Measurements from ENCODE around the gene HTR1D. TPM values are rescaled to one million over a fixed set of nuclear protein-coding genes. Genes with fewer than 3 reads are reported as not detected.

The HTR1D gene
- total RNA-seq, 1 experiment from 2014 or later: 3.5 TPM

- TF ChIP-seq JUND (IDR thresholded peaks at IDR 0.05) (no peak), TCF7L2 (IDR thresholded peaks at IDR 0.05; ENCODE audit: borderline replicate concordance, extremely low read depth, insufficient read depth, insufficient read length) (no peak)
- no peaks in the 10 kb centered on the region for H3K9me3 ChIP-seq (ENCODE audit: control insufficient read depth in 1 of 2, insufficient read depth in 1 of 2, low read depth in 1 of 2, low read length in 2 of 2)
- ChIA-PET CTCF (no interaction called here), POLR2A (no interaction called here), RAD21 (ENCODE audit: low non-redundant PET in 1 of 2, low total read pairs in 2 of 2, uncharacterized antibody in 2 of 2, unreplicated experiment in 2 of 2) (no interaction called here)
- BruUV-seq (replicated peaks): no TSS peak
- no peaks in the 10 kb centered on the region for H3K9me2 ChIP-seq (ENCODE audit: insufficient read depth)
- no peaks in the 10 kb centered on the region for H4K20me1 ChIP-seq (ENCODE audit: insufficient read depth)
- no peak overlapping the region for H3K4me2 ChIP-seq (ENCODE audit: low read length)
- peaks cover 0 to 12% of the 10 kb centered on the region in 2 experiments; a peak in 1 of 4 replicates for H3K4me1 ChIP-seq (ENCODE audit: control insufficient read depth in 1 of 2, insufficient read depth in 2 of 2, low read length in 2 of 2)
- H3K4me3 ChIP-seq (replicated peaks in 1 of 2; ENCODE audit: low read depth in 1 of 2, low read length in 2 of 2): no peak overlapping the region
- DNase-seq (ENCODE audit: low read depth, low spot score): no peak
- peaks cover 98% of the 10 kb centered on the region for H3K79me2 ChIP-seq (ENCODE audit: insufficient read depth, low read length)
- intact Hi-C loops (cut with micrococcal nuclease): no loop called here
- H3K27me3 ChIP-seq (ENCODE audit: insufficient read depth, low read length): no peaks in the 10 kb centered on the region
- H2AFZ ChIP-seq (ENCODE audit: low read depth, low read length, poor library complexity, severe bottlenecking): no peak overlapping the region
- no peaks in the 10 kb centered on the region for H3K36me3 ChIP-seq (ENCODE audit: control insufficient read depth in 1 of 2, insufficient read depth in 2 of 2, low read length in 2 of 2)
- no peak for ATAC-seq
- H3K9ac ChIP-seq (ENCODE audit: low read length): no peak overlapping the region
- H3K27ac ChIP-seq (ENCODE audit: low read depth, low read length): no peak overlapping the region
Measured at GRCh38 chr1:23156940-23157339, 60.4 kb downstream of the HTR1D start.

DNA sequence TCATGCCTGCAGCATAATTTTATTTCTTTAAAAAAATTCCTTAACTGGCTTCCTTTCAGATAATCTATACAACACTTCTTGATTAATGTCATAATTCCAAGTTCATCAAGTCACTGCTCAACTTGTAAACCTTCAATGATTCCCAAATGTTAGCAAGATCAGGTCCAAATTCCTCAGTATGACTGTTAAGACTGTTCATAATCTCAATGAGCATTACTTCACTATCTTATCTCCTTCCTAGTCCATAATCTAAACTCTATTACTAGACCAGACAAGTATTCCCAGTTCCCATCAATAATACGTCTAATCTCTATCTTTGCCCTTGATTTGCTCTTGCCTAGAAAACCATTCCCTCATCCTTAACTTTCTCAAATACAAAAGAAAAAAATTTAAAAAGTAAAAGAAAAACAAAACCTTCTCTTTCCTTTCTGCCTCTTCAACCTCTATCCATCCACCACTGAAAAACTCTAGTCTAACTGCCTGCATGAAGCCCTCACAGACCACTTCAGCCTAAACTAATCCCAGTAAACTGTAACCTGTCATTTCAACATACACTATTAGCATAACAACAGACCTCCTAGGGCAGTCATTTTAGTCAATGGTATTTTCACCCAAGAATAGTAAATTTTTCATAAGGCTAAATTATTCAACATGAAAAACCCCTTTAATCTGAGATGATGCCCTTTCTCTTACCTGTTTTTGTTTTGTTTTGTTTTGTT is 64.2 kb downstream of the HTR1D start:
- no peak overlapping the region for H3K27ac ChIP-seq (ENCODE audit: low read depth, low read length)
- BruUV-seq (replicated peaks): TSS peak; percentile 33
- no peak overlapping the region for H2AFZ ChIP-seq (ENCODE audit: low read depth, low read length, poor library complexity, severe bottlenecking)
- no peak for DNase-seq (ENCODE audit: low read depth, low spot score)
- ChIA-PET POLR2A (no interaction called here), CTCF (no interaction called here), RAD21 (ENCODE audit: low non-redundant PET in 1 of 2, low total read pairs in 2 of 2, uncharacterized antibody in 2 of 2, unreplicated experiment in 2 of 2) (no interaction called here)
- no peak for ATAC-seq
- H3K79me2 ChIP-seq (ENCODE audit: insufficient read depth, low read length): peaks cover 98% of the 10 kb centered on the region
- intact Hi-C loops (cut with micrococcal nuclease): no loop called here
- no peak for TF ChIP-seq CBX3 (IDR thresholded peaks at IDR 0.05; ENCODE audit: low read depth)
- no peak for TF ChIP-seq RAD21 (IDR thresholded peaks at IDR 0.05; ENCODE audit: low read depth)
- TF ChIP-seq ZFX (IDR thresholded peaks at IDR 0.05): no peak
- no peak overlapping the region for H3K4me2 ChIP-seq (ENCODE audit: low read length)
- H3K9ac ChIP-seq (ENCODE audit: low read length): no peak overlapping the region
- H4K20me1 ChIP-seq (ENCODE audit: insufficient read depth): no peaks in the 10 kb centered on the region; the same call in 1 of the 2 replicates
- no peaks in the 10 kb centered on the region for H3K27me3 ChIP-seq (ENCODE audit: insufficient read depth, low read length)
- no peaks in the 10 kb centered on the region for H3K36me3 ChIP-seq (ENCODE audit: control insufficient read depth in 1 of 2, insufficient read depth in 2 of 2, low read length in 2 of 2)
- H3K4me1 ChIP-seq (ENCODE audit: control insufficient read depth in 1 of 2, insufficient read depth in 2 of 2, low read length in 2 of 2): peaks cover 5 to 16% of the 10 kb centered on the region in 2 experiments; a peak in 3 of 4 replicates
- no peak overlapping the region for H3K4me3 ChIP-seq (replicated peaks in 1 of 2; ENCODE audit: low read depth in 1 of 2, low read length in 2 of 2)
- H3K9me3 ChIP-seq (ENCODE audit: control insufficient read depth in 1 of 2, insufficient read depth in 1 of 2, low read depth in 1 of 2, low read length in 2 of 2): no peaks in the 10 kb centered on the region
- H3K9me2 ChIP-seq (ENCODE audit: insufficient read depth): no peaks in the 10 kb centered on the region
